ENCODE data around the gene ZNF32. TPM values are rescaled to one million over a fixed set of nuclear protein-coding genes. Genes with fewer than 3 reads are reported as not detected.

Gene ZNF32
- total RNA-seq (2012; rRNA removed): 21.4 and 31.2 TPM in 2 replicates
- 26.4 and 30.1 TPM in 2 replicates for polyA plus RNA-seq (2012; rRNA removed)
- 9.1 and 20.2 TPM in 2 replicates for polyA plus RNA-seq (2012; cell fraction: cytosol; rRNA removed)
- polyA plus RNA-seq (2012; cell fraction: nucleus; rRNA removed; ENCODE audit: low replicate concordance): 5.8 and 34.8 TPM in 2 replicates
- Bru-seq, nascent RNA: percentile 62 among the genes with signal in this experiment
- percentile 66 among the genes with signal in this experiment for BruChase-seq, experiment 1, labeled RNA remaining after a 6-hour chase
- percentile 54 among the genes with signal in this experiment for BruChase-seq, experiment 2, labeled RNA remaining after a 2-hour chase
- long read RNA-seq, transcript ZNF32-201 (3 exons, 1,137 nt): major isoform, 14 of 22 reads
- long read RNA-seq, partial matches to known transcripts: 3 of 22 reads
- long read RNA-seq, other reads (novel, unspliced or antisense): 4 of 22 reads

- Histone ChIP-seq H3K9me1 (ENCODE audit: insufficient read depth, low read length) (no peaks in the 10 kb centered on the region), H3K18ac (ENCODE audit: low read depth, low read length) (peak within 1 kb of the TSS; percentile 21), H3K9ac (ENCODE audit: low read depth, low read length) (peak within 1 kb of the TSS; percentile 64), H2BK5ac (ENCODE audit: low read depth, low read length, poor library complexity, severe bottlenecking) (peak within 1 kb of the TSS; percentile 83), H4K20me1 (ENCODE audit: insufficient read depth, low read length) (no peaks in the 10 kb centered on the region), H3K27ac (ENCODE audit: insufficient read depth, low read length) (peak within 1 kb of the TSS; percentile 72), H3K36me3 (ENCODE audit: control insufficient read depth, insufficient read depth, low read length) (peaks cover 15% of the 10 kb centered on the region), H2BK15ac (ENCODE audit: low read depth, low read length) (no peak within 1 kb of the TSS), H2AK9ac (replicated peaks; ENCODE audit: low read depth, low read length, poor library complexity) (peak within 1 kb of the TSS; percentile 93), H3K79me1 (ENCODE audit: low read depth in 1 of 2, low read length in 2 of 2) (peaks cover 10% of the 10 kb centered on the region in 2 experiments), H3K4me3 (ENCODE audit: insufficient read depth, low read depth, low read length) (peak within 1 kb of the TSS; percentile 62), H3K4ac (ENCODE audit: low read depth, low read length) (peak within 1 kb of the TSS; percentile 91), H3K14ac (replicated peaks; ENCODE audit: low read depth, low read length) (peak within 1 kb of the TSS; percentile 91), H3K27me3 (ENCODE audit: control insufficient read depth, insufficient read depth, low read length) (no peaks in the 10 kb centered on the region), H3K56ac (ENCODE audit: extremely low read depth, insufficient read depth, low read length) (no peak within 1 kb of the TSS), H3K4me1 (ENCODE audit: control insufficient read depth, insufficient read depth, low read length) (peaks cover 3% of the 10 kb centered on the region; the same call in 1 of the 2 replicates), H2AFZ (replicated peaks; ENCODE audit: low read length, poor library complexity) (peak within 1 kb of the TSS; percentile 100), H3K9me3 (ENCODE audit: control insufficient read depth, insufficient read depth, low read length) (peaks cover 30% of the 10 kb centered on the region), H4K5ac (ENCODE audit: low read depth, low read length) (peak within 1 kb of the TSS; percentile 98), H2BK20ac (ENCODE audit: low read depth, low read length) (peak within 1 kb of the TSS; percentile 78; the same call in 1 of the 2 replicates), H2BK120ac (ENCODE audit: low read depth, low read length) (peak within 1 kb of the TSS; percentile 90), H4K91ac (ENCODE audit: insufficient read depth, low read depth, low read length) (peak within 1 kb of the TSS; percentile 97), H4K8ac (ENCODE audit: low read depth in 2 of 2, low read length in 2 of 2) (peak within 1 kb of the TSS; percentile 98), H3K4me2 (ENCODE audit: low read depth, low read length) (peak within 1 kb of the TSS; percentile 81), H3K23ac (ENCODE audit: low read depth, low read length) (peak within 1 kb of the TSS; percentile 73), H2AK5ac (ENCODE audit: low read depth, low read length) (no peak within 1 kb of the TSS)
- dilution Hi-C loops (cut with HindIII; ENCODE audit: low sequenced_read_pairs, unreplicated experiment) (no loop called here), intact Hi-C loops (cut with micrococcal nuclease) (no loop called here), in situ Hi-C loops (cut with MboI; ENCODE audit: low sequenced_read_pairs) (no loop called here)
- ATAC-seq (ENCODE audit: low read depth): peak; percentile 99
- CTCF ChIA-PET: interaction anchor here (1.1 kb wide), 1 partner anchor 9 kb away, joined by 3 read pairs; no protein-coding TSS in a partner anchor
- 1% methylated on average over 66 of the region's 90 CpGs; no CpG with 5 or more reads in 1 of the 2 experiments for WGBS, 2 experiments (ENCODE audit: extremely low coverage in 2 of 2, insufficient read length in 1 of 2)
- POLR2A ChIA-PET (ENCODE audit: unreplicated experiment): interaction anchor here (0.7 kb wide), 1 partner anchor 398 kb away, joined by 4 read pairs; no protein-coding TSS in a partner anchor
- no TSS peak for BruUV-seq (replicated peaks)
- peak; percentile 83 for DNase-seq
- no peak for TF ChIP-seq SMC3 (IDR thresholded peaks at IDR 0.05; ENCODE audit: low read depth, low read length)
- TF ChIP-seq BHLHE40 (IDR thresholded peaks at IDR 0.05; ENCODE audit: low read depth, low read length): peak; percentile 79
Measured at GRCh38 chr10:43648398-43649184, at the start of gene ZNF32. ZNF32 (minus strand) TSS chr10:43648881; CDS start chr10:43646133, 2,748 bp downstream.
